GM18909 (cell line): Measurements from ENCODE around the gene CNRIP1.

Experiments used
- ATAC-seq: cut with Tn5 transposase; IDR thresholded peaks from one replicate; pipeline ENCODE4 v1.9.1; 2021; ENCODE audit warnings: mild to moderate bottlenecking; ENCODE audit not compliant: unreplicated experiment, poor library complexity

The CNRIP1 gene

DNA sequence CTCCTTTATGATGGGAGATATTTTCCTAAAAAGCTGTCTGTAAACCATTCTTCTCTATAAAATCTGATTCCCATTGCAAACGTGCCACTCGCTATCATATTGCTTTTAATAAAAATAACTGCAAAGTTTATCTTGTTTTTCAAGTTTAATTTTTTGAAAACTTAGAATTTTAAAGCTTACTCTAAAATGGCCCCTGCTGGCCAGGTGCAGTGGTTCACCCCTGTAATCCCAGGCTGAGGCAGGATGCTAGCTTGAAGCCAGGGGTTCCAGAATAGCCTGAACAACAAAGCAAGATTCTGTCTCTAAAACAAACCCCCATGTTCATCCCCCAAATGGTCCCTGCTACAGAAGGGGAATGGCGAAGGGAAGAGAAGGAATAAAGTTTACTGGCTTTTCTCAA, 25.6 kb downstream of the CNRIP1 start:
- no peak for ATAC-seq

DNA sequence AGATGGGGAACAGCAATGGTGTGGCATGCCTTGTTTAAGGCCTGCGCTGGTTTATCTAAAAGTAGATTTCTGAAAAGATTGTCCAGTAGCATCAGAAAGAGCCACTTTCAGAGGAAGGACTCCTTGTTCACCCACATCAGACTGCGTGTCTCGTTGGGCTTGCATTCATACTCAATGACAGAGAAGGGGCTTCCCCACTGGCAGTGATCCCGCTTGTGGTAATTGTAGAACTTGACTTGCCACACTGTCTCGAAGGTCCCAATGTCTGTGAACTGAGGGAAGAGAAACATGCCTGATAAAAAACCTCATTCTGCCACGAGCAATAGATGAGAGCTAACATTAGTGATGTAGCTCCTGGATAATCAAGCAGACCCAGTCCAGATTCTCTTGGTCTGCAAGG, 26.0 kb downstream of the CNRIP1 start:
- no peak for ATAC-seq

DNA sequence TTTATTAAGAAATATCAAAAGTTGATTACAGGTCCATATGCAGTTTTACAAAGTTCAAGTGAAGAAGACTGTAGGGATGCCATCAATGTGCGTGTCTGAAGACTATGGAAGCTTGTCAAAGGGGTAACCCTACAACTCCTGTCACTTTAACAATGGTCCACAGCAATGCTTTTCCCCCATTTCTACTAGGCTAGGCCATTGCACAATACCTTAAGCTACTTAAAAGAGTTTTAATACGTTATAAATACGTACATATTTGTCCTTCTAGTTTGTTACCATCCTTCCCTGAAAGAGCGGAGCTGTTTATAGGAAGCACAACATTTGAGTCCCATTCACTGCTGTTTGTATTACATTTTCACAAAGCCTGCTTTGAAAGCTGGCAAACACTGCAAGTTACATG, 26.7 kb downstream of the CNRIP1 start:
- ATAC-seq = no peak

DNA sequence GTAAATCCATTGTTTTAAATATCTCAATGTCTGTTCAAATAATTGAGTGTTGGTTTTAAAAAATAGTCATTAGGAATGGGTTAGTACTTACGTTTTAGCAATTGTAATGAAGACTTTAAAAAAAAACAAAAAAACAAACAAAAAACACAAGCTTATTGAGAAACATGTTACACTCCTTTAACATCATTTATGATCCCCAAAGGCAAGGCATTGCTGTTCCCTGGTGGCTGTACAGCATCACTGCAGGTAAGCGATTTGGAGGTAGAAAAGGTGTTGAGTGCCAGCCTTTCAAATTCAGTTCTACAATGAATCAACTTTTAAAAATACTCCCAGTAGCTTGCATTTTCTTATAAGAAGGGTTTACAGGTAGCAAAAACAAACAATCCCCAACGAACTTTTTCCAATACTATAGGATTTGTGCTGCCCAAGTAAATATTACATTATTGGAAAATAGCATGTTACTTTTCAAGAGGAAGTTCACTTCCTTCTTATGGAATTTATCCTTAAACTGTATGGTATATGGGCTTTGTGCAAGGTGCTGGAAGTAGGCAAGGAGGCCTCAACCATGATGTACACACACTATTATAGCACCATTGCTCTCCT, 27.5 kb downstream of the CNRIP1 start:
- ATAC-seq = peak; percentile 56

DNA sequence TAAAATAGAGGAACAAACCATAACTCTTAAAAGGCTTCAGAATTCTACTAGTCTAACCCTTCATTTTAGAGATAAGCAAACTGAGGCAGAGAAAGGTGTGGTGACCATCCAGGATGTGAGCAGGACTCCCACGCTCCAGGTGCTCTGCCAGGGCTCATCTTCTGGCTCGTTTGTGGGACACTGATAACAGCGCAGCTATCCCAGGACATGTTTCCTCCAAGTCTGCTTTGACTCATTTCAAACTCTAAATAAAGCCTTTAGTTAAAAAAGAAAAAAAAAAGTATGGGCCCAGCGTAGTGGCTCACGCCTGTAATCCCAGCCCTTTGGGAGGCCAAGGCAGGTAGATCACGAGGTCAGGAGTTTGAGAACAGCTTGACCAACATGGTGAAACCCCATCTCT, 28.4 kb downstream of the CNRIP1 start:
- ATAC-seq = no peak

DNA sequence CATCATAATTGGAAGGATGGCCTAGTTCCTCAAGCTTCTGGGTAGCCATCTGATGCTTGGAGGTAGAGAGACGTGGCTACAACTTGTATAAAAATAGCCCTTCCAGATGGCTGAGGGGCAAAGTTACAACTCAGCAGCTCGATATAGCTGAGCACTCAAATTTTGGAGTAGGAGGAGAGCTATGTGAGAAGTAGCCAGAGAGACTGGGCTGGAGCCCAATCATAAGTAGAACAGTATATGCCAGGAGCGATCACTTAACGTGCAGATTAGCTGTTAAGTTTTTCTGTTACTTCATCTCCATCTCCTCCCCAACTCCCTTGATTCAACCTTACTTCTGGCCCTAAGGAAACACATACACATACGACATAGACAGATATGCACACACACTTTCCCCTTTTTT, 28.8 kb downstream of the CNRIP1 start:
- ATAC-seq = no peak

DNA sequence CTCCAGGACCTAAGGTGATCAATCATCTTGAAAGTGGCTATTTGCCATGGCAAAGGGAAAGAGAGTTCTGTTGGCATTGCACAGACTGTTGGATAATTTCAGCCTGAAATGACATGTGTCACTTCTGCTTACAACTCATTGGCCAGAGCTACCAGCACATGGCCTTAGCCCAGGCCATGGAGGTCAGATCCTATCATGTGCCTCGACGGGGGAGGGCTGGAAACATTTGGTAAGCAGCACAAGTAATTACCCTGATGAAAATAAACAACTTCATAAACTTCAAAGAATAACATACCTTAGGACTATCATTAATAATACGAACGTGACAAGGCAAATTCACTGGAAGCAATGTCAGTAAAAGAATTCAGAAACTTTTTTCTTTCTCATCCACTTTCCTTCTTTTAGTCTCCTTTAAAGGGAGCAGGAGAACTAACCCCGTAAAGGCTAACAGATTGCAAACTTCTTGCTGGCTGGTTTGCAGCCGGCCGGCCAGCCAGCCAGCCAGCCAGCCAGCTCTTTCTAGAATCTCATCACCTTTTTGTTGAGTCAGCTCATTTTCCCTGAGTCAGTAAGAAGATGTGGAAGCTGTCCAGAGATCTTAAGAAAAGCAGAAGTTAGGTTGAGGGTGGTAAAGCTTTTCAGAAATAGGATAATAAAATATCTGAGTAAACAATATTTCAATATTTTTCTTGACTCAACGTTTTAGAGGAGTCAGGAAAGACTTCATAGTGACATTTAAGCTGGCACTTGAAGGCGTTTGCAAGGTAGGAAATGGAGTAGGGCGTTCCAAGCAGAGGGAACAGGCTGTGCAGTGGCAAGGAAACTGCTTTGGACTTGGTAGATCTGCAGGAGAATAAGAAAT, 31.9 kb downstream of the CNRIP1 start:
- ATAC-seq = no peak

DNA sequence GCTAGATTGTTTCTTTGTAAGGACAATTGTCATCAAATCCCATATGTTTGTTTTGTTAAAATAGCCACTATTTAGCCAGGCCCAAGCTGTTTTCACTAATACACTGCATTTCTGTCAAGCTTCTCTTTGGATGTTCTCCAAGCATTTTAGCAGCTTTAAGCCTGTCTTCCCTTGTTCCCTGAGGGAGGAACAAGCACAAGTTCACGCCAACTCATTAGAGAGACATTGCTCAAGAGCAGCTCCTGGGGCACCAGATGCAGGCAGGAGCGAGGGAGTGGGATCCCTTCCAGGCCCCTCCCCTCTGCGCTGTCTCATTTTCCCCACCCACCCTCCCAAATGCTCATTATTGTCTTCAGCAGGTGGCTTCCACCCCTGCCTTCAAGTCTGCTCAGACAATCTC, 34.9 kb downstream of the CNRIP1 start:
- no peak for ATAC-seq

DNA sequence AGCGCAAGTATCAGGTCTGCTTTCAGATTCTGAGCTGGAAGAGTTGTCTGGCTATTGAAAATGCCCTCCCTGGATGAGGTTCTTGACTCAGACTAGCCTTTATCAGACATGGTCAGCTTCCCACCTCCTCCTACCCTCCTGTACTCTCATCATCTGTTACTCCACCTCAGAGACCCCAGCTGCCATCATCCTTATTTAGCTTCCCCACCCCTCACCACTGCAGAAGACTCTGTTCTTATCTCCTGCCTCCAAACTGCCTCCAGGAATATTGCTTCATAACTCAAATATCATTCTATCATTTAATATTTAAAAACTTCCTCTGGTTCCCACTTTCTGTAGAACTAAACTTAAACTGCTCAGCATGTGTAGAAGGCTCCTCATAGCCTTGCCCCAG, 36.3 kb downstream of the CNRIP1 start:
- no peak for ATAC-seq

DNA sequence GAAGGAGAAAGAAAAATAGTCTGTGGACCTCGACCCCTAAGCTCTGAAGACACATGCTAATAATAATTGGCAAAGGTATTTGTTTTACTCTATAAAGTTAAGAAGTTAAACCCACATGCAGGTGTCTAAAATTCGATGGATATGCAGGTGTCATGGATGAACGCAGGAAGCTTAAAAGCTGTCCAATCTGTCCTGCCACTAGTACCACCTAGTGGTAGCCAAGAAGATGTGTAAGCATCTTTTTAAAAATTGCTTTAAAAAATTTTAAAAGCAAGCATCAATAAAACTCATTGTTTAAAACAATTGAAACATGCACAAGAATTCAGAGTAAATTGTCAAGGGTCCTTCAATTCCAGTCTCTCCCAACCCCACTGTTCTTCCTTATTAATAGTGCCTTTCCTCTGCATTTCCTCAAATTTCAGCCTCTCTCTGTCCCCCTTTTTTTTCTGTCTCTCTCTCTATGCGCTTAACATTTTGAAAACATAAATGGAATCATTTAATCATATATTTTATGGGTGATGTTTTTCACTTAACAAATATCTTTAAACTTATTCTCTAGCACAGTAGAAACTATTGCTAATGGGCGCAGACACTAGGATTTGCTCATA, 36.8 kb downstream of the CNRIP1 start:
- no peak for ATAC-seq

DNA sequence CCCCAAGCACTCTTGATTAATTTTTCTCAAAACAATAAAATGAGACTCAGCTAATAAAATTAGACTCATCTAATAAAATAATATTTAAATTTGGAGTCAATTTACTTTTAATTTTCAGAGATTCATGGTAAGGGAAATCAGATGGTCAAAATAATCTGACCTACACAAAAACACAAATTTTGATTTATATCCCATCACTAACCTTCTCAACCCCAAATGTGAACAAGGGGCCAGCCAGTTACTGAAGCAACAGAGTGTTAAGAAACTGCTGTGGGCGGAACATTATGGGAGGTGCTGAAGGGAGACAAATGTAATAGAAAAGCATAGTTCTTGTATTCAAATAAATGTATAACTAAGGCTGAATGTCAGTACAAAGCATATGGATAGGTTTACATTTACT, 39.0 kb downstream of the CNRIP1 start:
- ATAC-seq = no peak

DNA sequence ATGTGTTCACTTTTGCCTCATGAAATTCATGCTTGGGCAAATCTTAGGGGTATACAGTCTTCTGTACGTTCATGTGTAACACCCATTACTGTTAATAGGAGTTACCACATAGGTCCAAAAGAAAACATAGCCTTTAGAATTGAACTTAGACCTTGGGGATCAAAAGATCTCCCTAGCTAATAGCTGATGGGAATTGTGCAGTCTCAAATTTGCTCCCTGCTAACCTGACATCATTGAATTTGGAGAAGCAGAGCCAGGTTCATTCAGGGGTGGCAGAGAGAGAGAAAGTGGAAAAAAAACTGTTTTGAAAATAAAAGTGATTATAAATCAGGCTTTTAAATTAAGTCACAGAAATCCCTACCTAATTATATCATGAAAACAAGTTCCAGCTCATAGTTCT, 39.4 kb downstream of the CNRIP1 start:
- no peak for ATAC-seq

DNA sequence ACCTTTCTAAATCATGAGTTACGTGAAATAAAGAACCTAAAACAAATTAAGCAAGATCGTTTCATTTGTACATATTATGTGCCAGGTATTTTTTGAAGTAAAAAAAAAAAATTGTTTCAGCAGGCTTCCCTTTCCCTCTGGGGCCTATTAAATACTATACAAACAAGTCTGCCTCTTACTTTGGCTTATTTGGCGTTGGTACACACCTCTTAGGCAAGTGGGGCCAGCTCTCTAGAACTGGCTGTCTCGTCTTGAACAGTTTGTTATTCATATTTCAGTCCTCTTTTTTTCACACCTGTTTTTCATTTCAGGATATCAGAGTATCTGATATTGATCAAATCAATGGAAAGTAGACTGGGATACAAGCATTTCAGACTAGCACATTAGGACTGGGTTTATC, 40.1 kb downstream of the CNRIP1 start:
- no peak for ATAC-seq

DNA sequence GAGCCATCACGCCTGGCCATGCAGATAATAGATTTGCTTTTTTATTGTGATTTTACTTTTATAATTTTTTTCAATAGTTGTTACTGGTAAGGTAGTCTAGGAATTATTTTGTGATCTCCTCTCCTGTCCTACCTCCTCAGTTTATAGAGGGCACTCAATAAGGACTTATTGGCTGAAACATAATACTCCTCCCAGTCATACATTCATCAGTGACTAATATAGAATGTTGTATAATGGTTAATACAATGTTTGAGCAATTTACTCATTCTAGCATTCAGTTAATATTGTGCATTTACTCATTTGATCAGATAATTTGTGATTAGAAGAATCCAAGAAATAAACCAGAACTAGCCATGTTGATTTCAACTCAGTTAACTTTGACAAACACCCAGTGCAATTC, 41.6 kb downstream of the CNRIP1 start:
- ATAC-seq = no peak

DNA sequence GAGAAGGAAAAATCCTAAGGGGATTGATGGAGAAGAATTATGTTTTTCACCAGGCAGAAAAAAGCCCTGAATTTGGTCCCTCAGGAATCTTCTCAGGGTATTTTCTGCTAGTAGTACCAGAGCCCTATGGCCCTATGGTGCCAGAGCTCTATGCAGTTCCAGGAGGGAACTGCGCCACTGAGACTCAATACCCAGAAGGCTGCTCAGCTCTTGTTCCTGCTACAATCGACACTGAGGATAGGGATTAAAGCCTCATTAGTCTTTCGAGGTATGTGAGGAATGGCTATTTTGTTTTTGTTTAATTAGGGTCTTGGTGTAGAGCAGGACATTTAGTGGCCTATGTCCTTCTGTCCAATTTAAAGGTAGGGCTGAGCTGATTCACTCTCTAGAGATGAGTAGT, 45.7 kb downstream of the CNRIP1 start:
- ATAC-seq = no peak

DNA sequence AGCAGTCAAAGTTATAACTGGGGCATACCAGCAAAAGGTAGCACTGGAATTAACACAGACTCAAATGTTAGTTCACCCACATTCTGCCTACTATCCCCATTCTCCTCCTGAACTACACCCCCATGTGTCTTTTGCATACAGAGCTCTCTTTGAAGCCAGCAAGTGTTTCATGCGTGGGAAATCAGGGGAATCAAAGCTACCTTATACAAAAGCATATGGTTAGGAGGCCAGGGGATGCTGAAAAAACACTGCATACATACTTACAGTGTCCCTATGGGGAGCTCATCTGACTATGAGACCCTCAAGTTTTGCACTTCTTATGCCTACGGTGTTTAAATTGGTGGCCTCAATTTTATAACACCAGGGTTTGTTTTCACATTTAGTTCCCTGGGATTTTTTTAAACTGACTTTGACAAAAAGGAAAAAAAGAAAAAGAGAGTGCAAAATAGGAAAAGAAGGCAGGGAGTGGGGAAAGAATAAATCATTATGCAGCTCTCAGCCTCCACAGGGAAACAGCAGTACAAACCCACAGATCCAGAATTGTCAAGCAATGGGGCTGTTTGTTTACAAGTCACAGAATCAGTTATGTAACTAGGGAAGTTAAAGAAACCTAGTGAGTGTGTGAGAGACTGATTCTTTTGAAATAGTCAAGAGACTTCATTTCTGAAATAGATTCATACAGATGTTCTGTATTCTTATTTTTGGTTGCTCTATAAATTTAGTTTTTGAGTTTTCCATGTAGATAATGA, 47.3 kb downstream of the CNRIP1 start:
- no peak for ATAC-seq

DNA sequence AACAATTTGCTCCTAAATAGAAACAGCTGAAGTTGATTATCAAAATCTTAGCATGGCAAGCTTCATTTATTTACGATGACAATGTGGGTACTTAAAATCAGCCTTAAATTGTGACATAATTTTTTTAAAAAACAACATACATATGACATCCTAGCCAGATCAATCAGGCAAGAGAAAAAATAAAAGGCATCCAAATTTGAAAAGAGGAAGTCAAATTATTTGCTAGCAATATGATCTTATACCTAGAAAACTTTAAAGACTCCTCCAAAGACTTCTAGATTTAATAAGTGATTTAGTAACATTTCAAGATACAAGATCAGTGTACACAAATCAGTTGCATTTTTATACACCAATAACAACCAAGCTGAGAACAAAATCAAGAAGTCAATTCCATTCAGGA, 53.1 kb downstream of the CNRIP1 start:
- no peak for ATAC-seq

DNA sequence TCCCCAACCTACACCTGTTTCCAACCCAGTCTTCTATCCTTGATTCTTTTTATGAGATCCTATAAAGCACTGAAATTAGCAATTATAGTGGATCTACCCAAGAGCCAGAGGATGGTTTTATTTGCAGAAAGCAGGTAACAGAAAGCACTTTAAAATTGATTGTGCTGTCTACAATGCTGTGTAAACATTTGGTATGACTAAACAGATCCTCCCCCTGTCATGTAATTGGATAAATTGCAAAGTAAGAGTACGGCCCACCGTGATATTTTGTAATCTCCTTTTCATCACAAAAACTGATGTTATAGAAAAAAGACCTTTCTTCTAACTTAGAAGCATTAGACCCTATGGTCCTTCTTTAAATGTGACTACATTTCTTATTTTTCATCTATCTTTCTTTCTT, 56.1 kb downstream of the CNRIP1 start:
- no peak for ATAC-seq

DNA sequence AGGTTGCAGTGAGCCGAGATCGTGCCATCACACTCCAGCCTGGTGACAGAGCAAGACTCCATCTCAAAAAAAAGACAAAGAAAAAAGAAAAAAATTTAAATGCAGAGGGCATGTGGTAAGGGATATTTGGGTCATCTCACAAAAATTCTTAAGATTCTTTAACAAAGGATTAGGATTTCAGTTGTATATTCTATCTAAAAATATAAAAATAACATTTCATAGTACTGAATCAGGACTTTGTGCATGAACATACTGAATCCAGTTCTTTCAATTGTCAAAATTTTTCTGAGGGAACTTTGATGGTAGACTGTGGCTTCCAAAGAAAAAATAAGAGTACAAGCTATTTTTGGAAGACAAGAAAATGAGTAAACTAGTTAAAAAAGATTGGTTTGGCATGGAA, 60.9 kb downstream of the CNRIP1 start:
- no peak for ATAC-seq

DNA sequence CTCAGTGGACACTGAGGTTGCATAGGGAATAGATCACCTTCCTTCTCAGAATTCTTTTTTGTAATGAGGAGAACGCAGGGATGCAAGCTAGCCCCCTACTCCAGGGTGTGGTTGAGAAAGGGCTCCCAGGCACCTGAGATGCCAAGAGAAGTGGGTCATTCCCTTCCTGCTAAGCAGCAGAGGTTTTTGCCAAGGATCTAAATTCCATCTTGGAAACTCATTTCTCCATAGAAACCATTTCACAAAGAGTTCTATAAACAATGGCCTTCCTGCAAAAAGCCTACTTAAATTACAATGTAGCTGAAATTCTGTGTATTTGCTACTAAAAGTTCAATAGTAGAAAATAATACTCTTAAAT, 63.7 kb downstream of the CNRIP1 start:
- no peak for ATAC-seq
